Activated gamma-delta T cell (primary cell): ENCODE results near the gene OSM.
"Not testable (repeated sequence)": the region's sequence is repeated elsewhere in the genome, so short reads cannot be mapped to it uniquely, and the experiment has no call there.

ENCODE experiments used
- DNase-seq: peaks from one replicate; lab custom pipeline; 2025; lab: John Stamatoyannopoulos, UW

Gene OSM

DNA sequence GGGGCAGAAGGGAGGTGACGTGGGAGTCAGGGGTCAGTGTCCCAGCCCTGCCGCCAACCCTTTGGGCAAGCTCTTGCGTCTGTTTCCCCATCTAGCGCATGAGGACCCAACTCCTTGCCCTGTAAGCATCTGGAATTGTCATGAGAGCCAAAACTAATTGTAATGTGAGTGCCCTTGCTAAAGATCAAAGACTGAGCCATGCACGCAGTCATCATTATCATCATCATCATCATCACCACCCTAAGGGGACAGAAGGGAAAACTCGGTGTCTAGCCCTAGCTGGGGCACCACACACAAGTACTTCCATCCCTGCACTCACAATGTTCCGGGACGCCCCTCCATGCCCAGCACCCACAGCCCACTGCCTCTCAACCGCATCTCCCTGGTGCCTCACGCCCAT, 22.6 kb downstream of the OSM start:
- no peak for DNase-seq

DNA sequence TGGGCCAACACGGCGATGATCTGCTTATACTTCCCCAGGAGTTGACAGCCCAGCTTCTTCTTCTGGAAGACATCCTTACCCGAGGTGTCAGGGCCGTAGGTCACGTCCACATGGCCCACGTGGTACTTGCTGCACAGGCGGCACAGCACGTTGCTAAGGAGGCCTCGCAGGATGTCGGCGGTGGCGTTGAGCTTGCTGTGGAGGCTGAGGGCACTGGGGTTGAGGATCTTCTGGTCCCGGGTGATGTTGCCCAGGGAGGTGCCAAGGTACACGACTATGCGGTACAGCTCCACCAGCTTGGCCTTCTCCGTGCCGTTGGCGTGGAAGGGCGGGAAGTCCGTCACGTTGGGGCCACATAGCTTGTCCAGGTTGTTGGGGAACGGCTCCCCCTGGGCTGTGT, 23.0 kb downstream of the OSM start:
- DNase-seq = no peak

GRCh38 chr22:30241576-30242371, 24.9 kb downstream of the OSM start:
- no peak for DNase-seq

GRCh38 chr22:30240541-30241417, 25.9 kb downstream of the OSM start:
- no peak for DNase-seq

DNA sequence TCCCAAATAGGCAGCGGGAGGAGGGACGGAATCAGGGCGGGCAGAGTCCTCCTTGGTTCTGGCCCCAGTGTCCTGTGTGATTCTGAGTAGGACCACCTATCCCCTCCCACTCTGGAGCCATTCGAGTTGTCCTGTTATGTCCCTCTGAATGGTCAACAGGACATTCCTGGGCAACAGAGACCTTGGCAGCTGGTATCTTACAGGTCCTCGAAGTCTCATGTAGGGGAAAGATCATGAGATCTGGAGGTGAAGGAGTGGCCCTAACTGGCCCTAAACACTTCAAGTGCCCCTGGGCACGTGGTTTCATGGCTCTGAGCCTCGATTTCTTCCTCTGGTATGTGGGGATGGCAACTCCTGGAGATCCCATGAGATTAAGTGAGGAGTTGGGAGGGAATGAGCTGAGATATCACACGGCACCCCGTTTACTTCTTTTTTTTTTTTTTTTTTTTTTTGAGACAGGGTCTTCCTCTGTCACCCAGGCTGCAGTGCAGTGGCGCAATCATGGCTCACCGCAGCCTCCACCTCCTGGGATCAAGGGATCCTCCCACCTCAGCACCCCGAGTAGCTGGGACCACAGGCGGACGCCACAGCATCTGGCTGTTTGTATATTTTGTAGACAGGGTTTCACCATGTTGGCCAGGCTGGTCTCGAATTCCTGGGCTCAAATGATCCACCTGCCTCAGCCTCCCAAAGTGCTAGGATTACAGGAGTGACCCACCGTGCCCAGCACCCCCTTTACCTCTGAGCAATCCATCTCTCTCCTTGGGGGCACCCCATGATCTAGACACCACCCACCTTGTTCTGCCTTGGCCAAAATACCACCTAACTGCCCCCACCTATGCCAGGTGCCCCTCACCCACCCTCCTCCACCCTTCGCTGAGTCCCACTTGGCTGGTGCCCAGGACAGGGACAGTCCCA, 26.9 kb downstream of the OSM start:
- no peak for DNase-seq

DNA sequence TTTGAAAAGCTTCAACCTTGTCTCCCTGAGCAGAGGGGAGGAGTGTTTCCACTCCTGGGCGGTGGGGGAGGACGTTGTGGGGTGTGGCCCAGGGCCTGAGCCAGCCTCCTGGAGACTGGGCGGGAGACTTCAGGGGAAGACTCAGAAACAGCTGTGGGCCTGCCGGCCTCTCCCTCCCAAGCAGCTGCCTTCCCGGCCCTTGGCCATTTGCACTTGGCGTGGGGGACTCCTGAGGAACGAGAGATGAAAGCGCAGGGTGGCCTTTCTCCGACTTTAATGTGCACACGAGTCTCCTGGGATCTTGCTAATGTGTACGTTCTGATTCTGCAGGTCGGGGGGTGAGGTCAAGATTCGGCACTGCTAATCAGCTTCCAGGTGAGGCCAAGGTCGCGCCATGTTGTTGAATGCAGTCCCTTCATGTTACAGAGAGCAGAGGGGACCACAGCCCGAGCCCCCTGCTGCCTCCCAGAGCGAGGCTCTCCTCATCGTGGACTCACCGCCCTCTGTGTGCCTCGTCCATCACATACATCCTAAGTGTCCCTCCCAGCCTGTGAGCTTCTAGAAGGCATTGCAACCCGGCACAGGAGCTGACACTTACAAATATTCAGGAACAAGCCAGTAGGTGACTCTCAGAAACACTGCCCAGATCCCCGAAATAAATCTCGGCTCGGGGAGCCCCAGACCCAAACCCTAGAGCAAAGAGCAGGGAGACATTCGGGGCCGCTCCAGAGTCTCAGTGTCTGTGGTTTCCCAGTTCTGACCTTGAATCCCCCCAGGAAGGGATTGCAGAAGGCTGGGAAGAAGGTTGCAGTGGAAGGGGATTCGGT, 27.8 kb downstream of the OSM start:
- DNase-seq = no peak

- DNase-seq = no peak
These were observed 28.5 kb downstream of the OSM start for GRCh38 chr22:30238136-30238535.

GRCh38 chr22:30236875-30237274, 29.8 kb downstream of the OSM start:
- DNase-seq = no peak

DNA sequence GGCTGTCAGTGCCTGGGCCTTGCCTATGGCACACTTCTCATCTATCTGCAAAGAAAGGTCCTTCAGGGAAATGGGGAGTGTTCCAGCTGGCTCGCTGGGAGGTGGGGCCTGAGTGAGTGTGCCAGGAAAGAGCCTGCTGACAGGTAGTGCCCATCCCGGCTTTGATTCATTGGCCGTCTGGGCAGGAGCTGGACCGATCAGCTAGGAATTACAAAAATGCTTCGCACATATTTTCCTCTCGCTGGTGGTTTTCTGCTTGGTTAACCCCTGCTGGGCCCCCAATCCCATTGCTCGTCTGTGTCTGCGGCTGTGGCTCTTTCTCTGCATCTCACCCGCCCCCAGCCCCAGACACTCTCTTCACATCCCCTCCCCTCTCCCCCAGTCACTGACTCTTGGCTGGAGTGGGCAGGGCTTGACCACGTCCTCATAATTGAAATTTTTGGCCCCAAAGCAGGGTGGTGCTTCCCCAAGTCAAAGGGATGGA, 30.9 kb downstream of the OSM start:
- no peak for DNase-seq

- DNase-seq = no peak
These were observed 31.7 kb downstream of the OSM start for GRCh38 chr22:30234786-30235470.

DNA sequence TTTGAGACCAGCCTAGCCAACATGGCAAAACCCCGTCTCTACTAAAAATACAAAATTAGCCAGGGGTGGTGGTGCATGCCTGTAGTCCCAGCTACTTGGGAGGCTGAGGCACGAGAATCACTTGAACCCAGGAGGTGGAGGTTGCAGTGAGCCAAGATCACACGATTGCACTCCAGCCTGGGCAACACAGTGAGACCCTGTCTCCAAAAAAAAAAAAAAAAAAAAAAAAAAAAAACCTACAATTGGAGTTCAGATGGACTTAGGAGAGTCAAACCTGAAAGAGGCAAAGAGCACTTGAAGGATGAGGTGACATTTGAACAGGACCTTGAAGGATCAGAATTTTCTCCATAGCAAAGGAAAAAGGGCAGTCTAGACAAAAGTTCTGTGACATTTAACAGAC, 32.3 kb downstream of the OSM start:
- not testable (repeated sequence) for DNase-seq

DNA sequence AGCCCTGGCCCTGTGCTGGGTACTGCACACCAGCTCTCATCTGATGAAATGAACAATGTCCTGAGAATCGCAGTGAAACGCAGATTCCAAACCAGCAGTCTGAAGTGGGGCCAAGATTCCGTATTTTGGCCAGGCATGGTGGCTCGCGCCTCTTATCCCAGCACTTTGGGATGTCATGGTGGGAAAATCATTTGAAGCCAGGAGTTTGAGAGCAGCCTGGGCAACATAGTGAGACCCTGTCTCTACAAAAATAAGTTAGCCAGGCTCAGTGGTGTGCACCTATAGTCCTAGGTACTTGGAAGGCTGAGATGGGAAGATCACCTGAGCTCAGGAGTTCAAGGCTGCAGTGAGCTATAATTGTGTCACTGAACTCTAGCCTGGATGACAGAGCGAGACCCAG, 33.1 kb downstream of the OSM start:
- no peak for DNase-seq

GRCh38 chr22:30232716-30233218, 33.9 kb downstream of the OSM start:
- DNase-seq = no peak

GRCh38 chr22:30230787-30231461, 35.7 kb downstream of the OSM start:
- DNase-seq = no peak

- DNase-seq = no peak
These were observed 36.3 kb downstream of the OSM start for GRCh38 chr22:30230330-30230729.

DNA sequence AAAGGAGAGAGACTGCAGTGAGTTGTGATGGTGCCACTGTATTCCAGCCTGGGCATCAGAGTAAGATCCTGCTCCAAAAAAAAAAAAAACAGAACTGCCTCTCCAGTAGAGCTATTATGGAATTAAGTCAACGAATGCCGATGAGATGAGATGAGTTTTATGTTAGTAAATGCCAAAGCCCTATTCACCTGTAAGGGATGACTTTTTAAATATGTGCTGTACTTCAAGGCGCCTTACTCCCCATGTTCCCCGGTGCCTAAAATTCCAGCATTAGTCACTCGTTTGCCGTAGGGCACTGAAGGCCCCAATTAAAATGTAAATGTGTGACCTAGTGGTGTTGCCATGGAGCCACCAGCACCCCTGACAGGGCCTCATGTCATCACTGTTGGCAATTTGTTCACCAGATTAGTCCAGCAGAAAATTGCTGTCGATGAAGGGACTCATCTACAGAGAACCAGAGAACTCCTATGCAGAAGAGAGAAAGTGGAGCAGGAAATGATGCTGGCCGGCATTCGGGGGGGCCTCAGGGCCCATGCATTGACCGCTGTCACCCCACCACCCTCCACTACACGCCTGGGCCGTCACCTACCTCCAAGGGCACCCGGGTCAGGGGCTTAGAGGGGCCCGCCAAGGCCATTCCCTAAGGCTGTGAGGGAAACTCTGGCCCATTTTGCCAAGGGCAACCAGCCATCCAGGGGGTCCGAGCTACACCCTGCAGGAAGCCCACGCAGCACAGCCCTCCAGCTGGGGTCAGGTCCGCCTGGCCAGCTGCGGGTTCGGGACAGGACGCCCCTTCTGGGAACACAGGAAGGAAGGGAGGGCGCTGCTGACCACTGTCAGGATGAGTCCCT, 37.9 kb downstream of the OSM start:
- DNase-seq = no peak

- DNase-seq = no peak
These were observed 39.0 kb downstream of the OSM start for GRCh38 chr22:30227438-30228228.
